Brain pericyte (primary cell): ENCODE results near the gene HCN2.

ENCODE experiments used
- DNase-seq: peaks from one replicate; pipeline ENCODE4 v3.0.0-alpha.2; 2012; ENCODE audit warnings: low read depth, low spot score

Gene HCN2

GRCh38 chr19:653425-653824 lies 63.7 kb downstream of the HCN2 start:
- DNase-seq, result no peak

GRCh38 chr19:655691-656090 lies 66.0 kb downstream of the HCN2 start:
- DNase-seq, result no peak

GRCh38 chr19:656751-657559 lies 67.3 kb downstream of the HCN2 start:
- DNase-seq, result no peak

GRCh38 chr19:657611-658010 lies 67.9 kb downstream of the HCN2 start:
- no peak for DNase-seq

GRCh38 chr19:658059-658839 lies 68.6 kb downstream of the HCN2 start:
- no peak for DNase-seq

- no peak for DNase-seq
Measured at GRCh38 chr19:658916-659839, 69.5 kb downstream of the HCN2 start.

- DNase-seq, result no peak
Measured at GRCh38 chr19:660793-661426, 71.2 kb downstream of the HCN2 start.

- DNase-seq, result no peak
Measured at GRCh38 chr19:661427-662196, 71.9 kb downstream of the HCN2 start.

- no peak for DNase-seq
Measured at GRCh38 chr19:662207-662961, 72.7 kb downstream of the HCN2 start.

GRCh38 chr19:662962-663681 lies 73.4 kb downstream of the HCN2 start, which contains the start of gene RNF126:
TSS of gene RNF126 (minus strand) at chr19:663214. CDS start at chr19:663121, 93 bp downstream.
- DNase-seq, result no peak

GRCh38 chr19:663682-664117 lies 74.0 kb downstream of the HCN2 start:
- DNase-seq, result no peak

- DNase-seq, result no peak
Measured at GRCh38 chr19:664913-665443, 75.3 kb downstream of the HCN2 start.
